Esophagus squamous epithelium (tissue), 4 donors: ENCODE data around the gene HIBCH.
"Not testable (repeated sequence)": the region's sequence is repeated elsewhere in the genome, so short reads cannot be mapped to it uniquely, and the experiment has no call there.

ENCODE experiments used
- POLR2A ChIP-seq, 4 donors: fragments of 450-650 bp; IDR thresholded peaks; one replicate each; pipeline ENCODE4 v1.6.1; 2017; ENCODE audit warnings: antibody characterized with exemption in 4 of 4, mild to moderate bottlenecking in 4 of 4, moderate library complexity in 3 of 4
- TF ChIP-seq, protein P1 (sequence below), 6 experiments: fragments of 450-650 bp in 4 of 6; fragments of 200-600 bp in 2 of 6; sonication (generic) in 2 of 6; IDR thresholded peaks; one replicate each; pipeline ENCODE4 v1.5.1; 2016 to 2019; ENCODE audit warnings: antibody characterized with exemption in 6 of 6, mild to moderate bottlenecking in 4 of 6, moderate library complexity in 4 of 6

DNA sequence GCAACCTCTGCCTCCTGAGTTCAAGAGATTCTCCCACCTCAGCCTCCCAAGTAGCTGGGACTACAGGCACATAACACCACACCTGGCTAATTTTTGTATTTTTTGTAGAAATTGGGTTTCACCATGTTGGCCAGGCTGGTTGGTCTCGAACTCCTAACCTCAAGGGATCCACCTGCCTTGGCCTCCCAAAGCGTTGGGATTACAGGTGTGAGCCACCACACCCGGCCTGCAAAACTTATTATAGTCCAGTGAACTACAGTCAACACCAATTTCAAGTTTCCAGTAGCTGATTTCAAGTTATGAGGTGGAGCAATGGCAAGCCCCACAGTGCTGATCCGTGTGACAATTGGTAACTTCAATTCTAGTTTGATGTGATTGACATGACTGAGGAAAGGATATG lies 16.0 kb upstream of the HIBCH start:
- TF ChIP-seq, protein P1, sequence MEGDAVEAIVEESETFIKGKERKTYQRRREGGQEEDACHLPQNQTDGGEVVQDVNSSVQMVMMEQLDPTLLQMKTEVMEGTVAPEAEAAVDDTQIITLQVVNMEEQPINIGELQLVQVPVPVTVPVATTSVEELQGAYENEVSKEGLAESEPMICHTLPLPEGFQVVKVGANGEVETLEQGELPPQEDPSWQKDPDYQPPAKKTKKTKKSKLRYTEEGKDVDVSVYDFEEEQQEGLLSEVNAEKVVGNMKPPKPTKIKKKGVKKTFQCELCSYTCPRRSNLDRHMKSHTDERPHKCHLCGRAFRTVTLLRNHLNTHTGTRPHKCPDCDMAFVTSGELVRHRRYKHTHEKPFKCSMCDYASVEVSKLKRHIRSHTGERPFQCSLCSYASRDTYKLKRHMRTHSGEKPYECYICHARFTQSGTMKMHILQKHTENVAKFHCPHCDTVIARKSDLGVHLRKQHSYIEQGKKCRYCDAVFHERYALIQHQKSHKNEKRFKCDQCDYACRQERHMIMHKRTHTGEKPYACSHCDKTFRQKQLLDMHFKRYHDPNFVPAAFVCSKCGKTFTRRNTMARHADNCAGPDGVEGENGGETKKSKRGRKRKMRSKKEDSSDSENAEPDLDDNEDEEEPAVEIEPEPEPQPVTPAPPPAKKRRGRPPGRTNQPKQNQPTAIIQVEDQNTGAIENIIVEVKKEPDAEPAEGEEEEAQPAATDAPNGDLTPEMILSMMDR (IDR thresholded peaks at IDR 0.05): not testable (repeated sequence)
- TF ChIP-seq POLR2A (IDR thresholded peaks at IDR 0.05): not testable (repeated sequence)
